Esophagus muscularis mucosa (tissue), 4 donors: Measurements from ENCODE around the gene CRYAB. TPM values are rescaled to one million over a fixed set of nuclear protein-coding genes. Genes with fewer than 3 reads are reported as not detected.

ENCODE experiments used
- DNase-seq: peaks from one replicate; pipeline ENCODE4 v3.0.0-alpha.2; 2017; ENCODE audit errors: extremely low spot score
- H3K27ac ChIP-seq, 4 donors: fragments of 200-600 bp; sonication (generic); replicated peaks in 1 of 4; 1 replicate in 3 of 4; 2 replicates in 1 of 4; pipeline ENCODE4 v1.5.1; 2016 to 2019; ENCODE audit warnings: mild to moderate bottlenecking in 1 of 4
- H3K27me3 ChIP-seq, 4 donors: fragments of 200-600 bp; sonication (generic); one replicate each; pipeline versions ENCODE4 v1.5.1 to v1.6.0; 2016 to 2019
- H3K36me3 ChIP-seq, 4 donors: fragments of 200-600 bp; sonication (generic); one replicate each; pipeline ENCODE4 v1.5.1; 2016 to 2019
- H3K4me1 ChIP-seq, 4 donors: fragments of 200-600 bp; sonication (generic); one replicate each; pipeline ENCODE4 v1.5.1; 2016 to 2019
- H3K4me3 ChIP-seq, 4 donors: fragments of 200-600 bp; sonication (generic); 1 replicate in 2 of 4; 2 replicates in 2 of 4; pipeline ENCODE4 v1.5.1; 2016 to 2019; ENCODE audit warnings: mild to moderate bottlenecking in 4 of 4, moderate library complexity in 1 of 4
- H3K9me3 ChIP-seq, 4 donors: fragments of 200-600 bp; sonication (generic); 1 replicate in 3 of 4; 2 replicates in 1 of 4; pipeline ENCODE4 v1.5.1; 2016 to 2019
- CTCF ChIP-seq, 3 experiments: fragments of 200-600 bp in 2 of 3; fragments of 450-650 bp in 1 of 3; sonication (generic) in 2 of 3; IDR thresholded peaks; one replicate each; pipeline ENCODE4 v1.5.1; 2017 to 2019; ENCODE audit warnings: antibody characterized with exemption in 3 of 3, mild to moderate bottlenecking in 2 of 3, moderate library complexity in 1 of 3
- EP300 ChIP-seq: sonication (generic); formaldehyde crosslinking; IDR thresholded peaks from one replicate; pipeline ENCODE4 v1.6.1; 2017; ENCODE audit warnings: antibody characterized with exemption
- POLR2A ChIP-seq: fragments of 450-650 bp; IDR thresholded peaks from one replicate; pipeline ENCODE4 v1.6.1; 2017; ENCODE audit warnings: antibody characterized with exemption, moderate library complexity, mild to moderate bottlenecking, low read depth
- POLR2AphosphoS5 ChIP-seq, 2 donors: sonication (generic); formaldehyde crosslinking; IDR thresholded peaks; one replicate each; pipeline ENCODE4 v1.6.1; 2017; ENCODE audit warnings: antibody characterized with exemption in 2 of 2
- WGBS: methylation state at CpG from one replicate; pipeline ENCODE4 v1.1.5; 2018; 5-methylcytosine and 5-hydroxymethylcytosine counted together
- intact Hi-C: fragments of 100-400 bp; cut with DNase I; formaldehyde crosslinking; loops from one replicate; pipeline ENCODE4 v1.15.1; 2023
- total RNA-seq, 4 donors: library from RNA; depleted of rRNA; stranded (reverse); fragments of >200 nt; gene quantifications; one replicate each; pipeline versions ENCODE4 v1.1.0 to v1.2.1, GENCODE V29; 2016

CRYAB gene
- total RNA-seq, 4 donors from 2014 or later, result 315 to 493 (median 382) TPM

- no peaks in the 10 kb centered on the region for H3K9me3 ChIP-seq
- peaks cover 5 to 41% (median 23%) of the 10 kb centered on the region in 4 donors for H3K36me3 ChIP-seq
- peak overlapping the region; percentile 91 to 96 (median 92) for H3K27ac ChIP-seq
- intact Hi-C loops, result loop anchor here (10.0 kb wide), 1 partner anchor 213 kb away; the partner anchor contains the start of genes SDHD and TIMM8B
- peaks cover 7 to 26% (median 22%) of the 10 kb centered on the region in 4 donors for H3K4me1 ChIP-seq
- peak overlapping the region; percentile 86 to 98 (median 97) for H3K4me3 ChIP-seq
- TF ChIP-seq POLR2AphosphoS5 (IDR thresholded peaks at IDR 0.05) (no peak), CTCF (IDR thresholded peaks at IDR 0.05) (no peak), EP300 (no peak), POLR2A (no peak)
- 49% methylated on average over 5 of the region's 5 CpGs for WGBS
- DNase-seq, result no peak
- no peaks in the 10 kb centered on the region for H3K27me3 ChIP-seq
These were observed 39.8 kb downstream of the CRYAB start for GRCh38 chr11:111871693-111872161.

GRCh38 chr11:111870886-111871692, 40.5 kb downstream of the CRYAB start, which contains the start of gene ALG9:
Gene ALG9, minus strand, starts transcription at chr11:111871581. Its CDS starts 99 bp downstream, at chr11:111871482.
- Histone ChIP-seq H3K9me3 (no peaks in the 10 kb centered on the region), H3K4me1 (peaks cover 7 to 26% (median 22%) of the 10 kb centered on the region in 4 donors), H3K36me3 (peaks cover 11 to 43% (median 27%) of the 10 kb centered on the region in 4 donors), H3K27me3 (no peaks in the 10 kb centered on the region), H3K4me3 (peak within 1 kb of the TSS; percentile 86 to 98 (median 97)), H3K27ac (peak within 1 kb of the TSS; percentile 91 to 96 (median 92))
- under 1% methylated on average over 22 of the region's 51 CpGs for WGBS
- intact Hi-C loops, result loop anchor here (10.0 kb wide), 1 partner anchor 214 kb away; the partner anchor contains the start of genes SDHD and TIMM8B
- TF ChIP-seq POLR2AphosphoS5 (IDR thresholded peaks at IDR 0.05) (peak; percentile 83 to 84), POLR2A (no peak), CTCF (IDR thresholded peaks at IDR 0.05) (peak in 2 of 3 experiments; percentile 36 to 40)
- peak; percentile 93 for DNase-seq

- peak overlapping the region; percentile 91 to 96 (median 92) for H3K27ac ChIP-seq
- intact Hi-C loops, result loop anchor here (10.0 kb wide), 1 partner anchor 214 kb away; the partner anchor contains the start of genes SDHD and TIMM8B
These were observed 41.1 kb downstream of the CRYAB start for GRCh38 chr11:111870522-111870885.

GRCh38 chr11:111870113-111870512, 41.5 kb downstream of the CRYAB start:
- no peak overlapping the region for H3K27ac ChIP-seq
- peak overlapping the region in 2 of 4 donors; percentile 96 to 98 for H3K4me3 ChIP-seq

More at GRCh38 chr11:111870522-111870885, 41.1 kb downstream of the CRYAB start:
- Histone ChIP-seq H3K27me3 (no peaks in the 10 kb centered on the region), H3K4me3 (peak overlapping the region; percentile 86 to 98 (median 97)), H3K9me3 (no peaks in the 10 kb centered on the region), H3K4me1 (peaks cover 7 to 26% (median 22%) of the 10 kb centered on the region in 4 donors), H3K36me3 (peaks cover 11 to 42% (median 31%) of the 10 kb centered on the region in 4 donors)
- no peak for TF ChIP-seq POLR2AphosphoS5 (IDR thresholded peaks at IDR 0.05)
- no peak for TF ChIP-seq CTCF (IDR thresholded peaks at IDR 0.05)
- DNase-seq, result no peak

More at GRCh38 chr11:111870113-111870512, 41.5 kb downstream of the CRYAB start:
- 79% methylated on average over 1 of the region's 1 CpG for WGBS
- no peak for DNase-seq
- H3K27me3 ChIP-seq, result no peaks in the 10 kb centered on the region
- H3K36me3 ChIP-seq, result peaks cover 13 to 42% (median 35%) of the 10 kb centered on the region in 4 donors
- H3K4me1 ChIP-seq, result peaks cover 7 to 26% (median 22%) of the 10 kb centered on the region in 4 donors
- intact Hi-C loops, result loop anchor here (10.0 kb wide), 1 partner anchor 215 kb away; the partner anchor contains the start of genes SDHD and TIMM8B
- no peak for TF ChIP-seq POLR2A
- TF ChIP-seq EP300, result no peak
- no peak for TF ChIP-seq CTCF (IDR thresholded peaks at IDR 0.05)
- TF ChIP-seq POLR2AphosphoS5 (IDR thresholded peaks at IDR 0.05), result no peak
- no peaks in the 10 kb centered on the region for H3K9me3 ChIP-seq
